Right renal cortex interstitium (tissue), 3 donors: ENCODE data around the gene CAMK1D. TPM values are rescaled to one million over a fixed set of nuclear protein-coding genes. Genes with fewer than 3 reads are reported as not detected.

Experiments used
- DNase-seq, 3 donors: peaks; one replicate each; pipeline ENCODE4 v3.0.0-alpha.2; 2013; ENCODE audit warnings: low read depth in 3 of 3, low spot score in 2 of 3
- polyA plus RNA-seq, 3 donors: library from polyadenylated mRNA; unstranded; fragments of 120-200 nt; gene quantifications; one replicate each; pipeline ENCODE4 v1.2.1, GENCODE V29; 2013; ENCODE audit not compliant: insufficient read length in 3 of 3

CAMK1D gene
- polyA plus RNA-seq, 3 donors, result 9.9 to 10.7 (median 10.4) TPM

- no peak for DNase-seq
These were observed 17.9 kb downstream of the CAMK1D start for GRCh38 chr10:12367272-12367671.

GRCh38 chr10:12369982-12370381, 20.6 kb downstream of the CAMK1D start:
- no peak for DNase-seq

GRCh38 chr10:12372846-12373245, 23.5 kb downstream of the CAMK1D start:
- DNase-seq, result no peak

- no peak for DNase-seq
These were observed 25.7 kb downstream of the CAMK1D start for GRCh38 chr10:12375076-12375504.

- DNase-seq, result no peak
These were observed 26.9 kb downstream of the CAMK1D start for GRCh38 chr10:12376211-12376610.

- DNase-seq, result no peak
These were observed 28.4 kb downstream of the CAMK1D start for GRCh38 chr10:12377658-12378290.

- DNase-seq, result no peak
These were observed 31.7 kb downstream of the CAMK1D start for GRCh38 chr10:12380999-12381398.

GRCh38 chr10:12381536-12382156, 32.3 kb downstream of the CAMK1D start:
- DNase-seq, result no peak

- DNase-seq, result no peak
These were observed 32.8 kb downstream of the CAMK1D start for GRCh38 chr10:12382157-12382548.

GRCh38 chr10:12382956-12383531, 33.7 kb downstream of the CAMK1D start:
- DNase-seq, result no peak

- DNase-seq, result no peak
These were observed 35.6 kb downstream of the CAMK1D start for GRCh38 chr10:12384906-12385305.

- DNase-seq, result no peak
These were observed 38.3 kb downstream of the CAMK1D start for GRCh38 chr10:12387561-12388210.

GRCh38 chr10:12388671-12389070, 39.3 kb downstream of the CAMK1D start:
- DNase-seq, result no peak

- DNase-seq, result no peak
These were observed 39.9 kb downstream of the CAMK1D start for GRCh38 chr10:12389154-12389734.

- no peak for DNase-seq
These were observed 41.4 kb downstream of the CAMK1D start for GRCh38 chr10:12390733-12391132.

GRCh38 chr10:12391206-12391605, 41.9 kb downstream of the CAMK1D start:
- DNase-seq, result no peak

GRCh38 chr10:12393831-12394230, 44.5 kb downstream of the CAMK1D start:
- no peak for DNase-seq

GRCh38 chr10:12394241-12395033, 45.1 kb downstream of the CAMK1D start:
- no peak for DNase-seq

GRCh38 chr10:12396093-12396492, 46.7 kb downstream of the CAMK1D start:
- no peak for DNase-seq

- no peak for DNase-seq
These were observed 47.2 kb downstream of the CAMK1D start for GRCh38 chr10:12396567-12396966.
